ENCODE results near the gene OTOP3.

DNA sequence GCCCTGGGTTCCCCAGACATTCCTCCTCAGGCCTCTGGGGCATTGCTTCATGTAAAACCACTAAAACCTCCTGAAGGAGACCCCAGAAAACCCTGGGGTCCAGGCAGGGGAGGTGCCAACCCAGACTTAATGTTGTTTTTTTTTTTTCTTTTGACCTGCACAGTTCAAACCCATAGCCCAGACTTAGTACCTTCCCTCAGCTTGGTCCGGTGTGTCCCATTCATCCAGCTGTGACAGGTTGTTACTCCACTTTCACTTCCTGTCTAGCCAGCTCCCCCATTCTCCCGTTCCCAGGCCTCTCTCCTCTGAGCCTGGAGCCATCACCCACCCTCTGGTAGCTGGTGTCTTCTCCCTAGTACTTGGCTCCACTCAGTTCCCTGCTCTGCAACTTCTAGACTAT, 56.5 kb downstream of the OTOP3 start:
- TF ChIP-seq GATA2 (IDR thresholded peaks at IDR 0.05; ENCODE audit: low read depth, low read length) (no peak), GATA3 (IDR thresholded peaks at IDR 0.05; ENCODE audit: low read depth, low read length) (no peak)

Measured in SH-SY5Y (cell line).